ENCODE data around the gene TRAF3IP3. TPM values are rescaled to one million over a fixed set of nuclear protein-coding genes. Genes with fewer than 3 reads are reported as not detected.

Gene TRAF3IP3
- polyA plus RNA-seq, 2 of the 4 experiments (the other 2 are of a cell fraction), result not detected

DNA sequence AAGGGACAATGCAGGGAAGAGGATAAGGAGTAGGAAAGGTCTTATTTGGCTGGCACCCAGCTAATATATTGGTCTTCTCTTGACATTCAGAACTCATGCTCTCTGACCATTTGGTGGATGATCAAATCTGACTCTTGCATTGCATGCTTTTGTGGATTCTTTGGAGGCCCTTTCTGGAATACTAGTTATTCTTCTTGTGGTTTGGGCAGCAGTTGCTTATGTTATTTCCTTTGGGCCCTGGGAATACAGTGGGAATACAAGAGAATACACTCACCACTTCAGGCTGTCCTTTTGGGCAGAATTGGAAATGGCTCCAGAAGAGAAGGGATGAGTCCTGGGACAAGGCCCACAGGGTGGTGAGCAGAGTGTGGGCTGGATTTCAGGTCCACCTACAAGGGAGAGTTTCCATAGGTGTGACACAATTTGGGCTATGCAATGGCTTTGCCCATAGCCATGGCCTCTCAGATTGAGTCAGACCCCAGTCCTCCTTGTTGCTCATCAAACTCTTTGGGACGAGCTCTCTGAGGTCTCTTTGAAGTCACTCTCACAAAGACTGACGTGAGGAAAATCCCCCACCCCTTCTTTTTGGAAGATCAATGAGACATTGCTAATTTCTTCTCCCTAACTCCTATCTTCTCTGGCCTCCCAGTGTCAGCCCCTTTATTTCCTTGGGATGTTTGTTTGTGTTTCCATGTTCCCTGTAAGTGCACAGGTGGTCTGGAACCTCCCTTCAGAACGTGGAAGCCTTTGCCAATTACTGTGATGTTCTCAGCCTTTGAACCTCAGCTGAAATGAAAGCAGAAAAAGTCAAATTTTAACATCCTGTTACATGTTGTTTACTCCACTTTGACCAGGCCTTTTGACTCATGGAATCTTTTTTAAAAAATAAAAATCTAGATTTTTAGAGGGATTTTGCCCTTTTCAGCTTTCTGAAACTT, 31.8 kb upstream of the TRAF3IP3 start:
- WGBS (ENCODE audit: missing lambda C conversion rate), result 16% methylated on average over 3 of the region's 3 CpGs
- CTCF ChIA-PET, result interaction anchor here (0.7 to 2.1 kb wide), 7 partner anchors 10 to 587 kb away, joined by 3 to 9 read pairs (median 3); no protein-coding TSS in a partner anchor
- Histone ChIP-seq H3K9me3 (no peaks in the 10 kb centered on the region), H3K27ac (no peak overlapping the region), H3K4me1 (no peaks in the 10 kb centered on the region), H3K4me3 (no peak overlapping the region), H3K4me2 (no peak overlapping the region)
- POLR2A ChIA-PET, result no interaction called here
- DNase-seq (ENCODE audit: low read depth in 1 of 2, low spot score in 1 of 2), result no peak
- no peak for FAIRE-seq
- TF ChIP-seq ZSCAN20 (CRISPR knock-in tag; IDR thresholded peaks at IDR 0.05), result no peak
- TF ChIP-seq, protein P1, sequence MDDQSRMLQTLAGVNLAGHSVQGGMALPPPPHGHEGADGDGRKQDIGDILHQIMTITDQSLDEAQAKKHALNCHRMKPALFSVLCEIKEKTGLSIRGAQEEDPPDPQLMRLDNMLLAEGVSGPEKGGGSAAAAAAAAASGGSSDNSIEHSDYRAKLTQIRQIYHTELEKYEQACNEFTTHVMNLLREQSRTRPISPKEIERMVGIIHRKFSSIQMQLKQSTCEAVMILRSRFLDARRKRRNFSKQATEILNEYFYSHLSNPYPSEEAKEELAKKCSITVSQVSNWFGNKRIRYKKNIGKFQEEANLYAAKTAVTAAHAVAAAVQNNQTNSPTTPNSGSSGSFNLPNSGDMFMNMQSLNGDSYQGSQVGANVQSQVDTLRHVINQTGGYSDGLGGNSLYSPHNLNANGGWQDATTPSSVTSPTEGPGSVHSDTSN (IDR thresholded peaks at IDR 0.05), result no peak
- no peak for TF ChIP-seq NPAS2 (CRISPR knock-in tag; IDR thresholded peaks at IDR 0.05; ENCODE audit: borderline replicate concordance)
- TF ChIP-seq EHF (CRISPR knock-in tag; IDR thresholded peaks at IDR 0.05), result no peak
- TF ChIP-seq, protein P2, sequence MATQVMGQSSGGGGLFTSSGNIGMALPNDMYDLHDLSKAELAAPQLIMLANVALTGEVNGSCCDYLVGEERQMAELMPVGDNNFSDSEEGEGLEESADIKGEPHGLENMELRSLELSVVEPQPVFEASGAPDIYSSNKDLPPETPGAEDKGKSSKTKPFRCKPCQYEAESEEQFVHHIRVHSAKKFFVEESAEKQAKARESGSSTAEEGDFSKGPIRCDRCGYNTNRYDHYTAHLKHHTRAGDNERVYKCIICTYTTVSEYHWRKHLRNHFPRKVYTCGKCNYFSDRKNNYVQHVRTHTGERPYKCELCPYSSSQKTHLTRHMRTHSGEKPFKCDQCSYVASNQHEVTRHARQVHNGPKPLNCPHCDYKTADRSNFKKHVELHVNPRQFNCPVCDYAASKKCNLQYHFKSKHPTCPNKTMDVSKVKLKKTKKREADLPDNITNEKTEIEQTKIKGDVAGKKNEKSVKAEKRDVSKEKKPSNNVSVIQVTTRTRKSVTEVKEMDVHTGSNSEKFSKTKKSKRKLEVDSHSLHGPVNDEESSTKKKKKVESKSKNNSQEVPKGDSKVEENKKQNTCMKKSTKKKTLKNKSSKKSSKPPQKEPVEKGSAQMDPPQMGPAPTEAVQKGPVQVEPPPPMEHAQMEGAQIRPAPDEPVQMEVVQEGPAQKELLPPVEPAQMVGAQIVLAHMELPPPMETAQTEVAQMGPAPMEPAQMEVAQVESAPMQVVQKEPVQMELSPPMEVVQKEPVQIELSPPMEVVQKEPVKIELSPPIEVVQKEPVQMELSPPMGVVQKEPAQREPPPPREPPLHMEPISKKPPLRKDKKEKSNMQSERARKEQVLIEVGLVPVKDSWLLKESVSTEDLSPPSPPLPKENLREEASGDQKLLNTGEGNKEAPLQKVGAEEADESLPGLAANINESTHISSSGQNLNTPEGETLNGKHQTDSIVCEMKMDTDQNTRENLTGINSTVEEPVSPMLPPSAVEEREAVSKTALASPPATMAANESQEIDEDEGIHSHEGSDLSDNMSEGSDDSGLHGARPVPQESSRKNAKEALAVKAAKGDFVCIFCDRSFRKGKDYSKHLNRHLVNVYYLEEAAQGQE (IDR thresholded peaks at IDR 0.05), result no peak
- no peak for TF ChIP-seq POLR2A (IDR thresholded peaks at IDR 0.05; ENCODE audit: low read length)
- TF ChIP-seq, protein P3, sequence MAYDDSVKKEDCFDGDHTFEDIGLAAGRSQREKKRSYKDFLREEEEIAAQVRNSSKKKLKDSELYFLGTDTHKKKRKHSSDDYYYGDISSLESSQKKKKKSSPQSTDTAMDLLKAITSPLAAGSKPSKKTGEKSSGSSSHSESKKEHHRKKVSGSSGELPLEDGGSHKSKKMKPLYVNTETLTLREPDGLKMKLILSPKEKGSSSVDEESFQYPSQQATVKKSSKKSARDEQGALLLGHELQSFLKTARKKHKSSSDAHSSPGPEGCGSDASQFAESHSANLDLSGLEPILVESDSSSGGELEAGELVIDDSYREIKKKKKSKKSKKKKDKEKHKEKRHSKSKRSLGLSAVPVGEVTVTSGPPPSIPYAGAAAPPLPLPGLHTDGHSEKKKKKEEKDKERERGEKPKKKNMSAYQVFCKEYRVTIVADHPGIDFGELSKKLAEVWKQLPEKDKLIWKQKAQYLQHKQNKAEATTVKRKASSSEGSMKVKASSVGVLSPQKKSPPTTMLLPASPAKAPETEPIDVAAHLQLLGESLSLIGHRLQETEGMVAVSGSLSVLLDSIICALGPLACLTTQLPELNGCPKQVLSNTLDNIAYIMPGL (CRISPR knock-in tag; IDR thresholded peaks at IDR 0.05; ENCODE audit: borderline replicate concordance), result no peak
- TF ChIP-seq MYC (IDR thresholded peaks at IDR 0.05; ENCODE audit: borderline replicate concordance, low read length), result no peak
- TF ChIP-seq EP300 (IDR thresholded peaks at IDR 0.05), result no peak
- TF ChIP-seq RNF2 (IDR thresholded peaks at IDR 0.05; ENCODE audit: borderline replicate concordance, low read depth), result no peak
- no peak for TF ChIP-seq JUNB (IDR thresholded peaks at IDR 0.05)
- ATAC-seq, result no peak

DNA sequence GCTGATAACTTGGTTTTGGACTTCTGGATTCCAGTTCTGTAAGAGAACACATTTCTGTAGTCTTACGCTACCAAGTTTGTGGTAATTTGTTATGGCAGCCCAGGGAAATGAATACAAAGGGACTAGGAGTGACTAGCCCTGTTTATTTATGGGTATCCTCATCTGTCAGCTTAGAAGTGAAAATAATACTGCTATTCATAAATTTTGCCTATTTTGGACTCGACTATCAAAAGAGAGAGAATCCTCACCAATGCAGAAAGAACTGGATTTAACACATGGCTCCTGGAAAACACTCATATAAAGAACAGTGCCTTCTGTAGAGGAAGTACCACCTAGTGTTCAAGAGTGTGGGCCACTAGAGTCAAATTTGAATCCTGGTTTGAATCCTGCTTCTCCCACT, 28.6 kb upstream of the TRAF3IP3 start:
- 18% methylated on average over 2 of the region's 2 CpGs for WGBS (ENCODE audit: missing lambda C conversion rate)
- FAIRE-seq (no peak), ATAC-seq (no peak), DNase-seq (ENCODE audit: low read depth in 1 of 2, low spot score in 1 of 2) (no peak)
- no peak overlapping the region for H3K27ac ChIP-seq
- CTCF ChIA-PET, result interaction anchor here (0.9 to 2.2 kb wide), 4 partner anchors 21 to 143 kb away, joined by 3 to 10 read pairs (median 6); partner anchors contain the start of gene CAMK1G
- H3K4me1 ChIP-seq, result no peaks in the 10 kb centered on the region
- TF ChIP-seq EP300 (IDR thresholded peaks at IDR 0.05) (no peak), CHD2 (IDR thresholded peaks at IDR 0.05; ENCODE audit: low read length, partially characterized antibody) (no peak), TFCP2L1 (CRISPR knock-in tag; IDR thresholded peaks at IDR 0.05) (no peak)
- TF ChIP-seq, protein P4, sequence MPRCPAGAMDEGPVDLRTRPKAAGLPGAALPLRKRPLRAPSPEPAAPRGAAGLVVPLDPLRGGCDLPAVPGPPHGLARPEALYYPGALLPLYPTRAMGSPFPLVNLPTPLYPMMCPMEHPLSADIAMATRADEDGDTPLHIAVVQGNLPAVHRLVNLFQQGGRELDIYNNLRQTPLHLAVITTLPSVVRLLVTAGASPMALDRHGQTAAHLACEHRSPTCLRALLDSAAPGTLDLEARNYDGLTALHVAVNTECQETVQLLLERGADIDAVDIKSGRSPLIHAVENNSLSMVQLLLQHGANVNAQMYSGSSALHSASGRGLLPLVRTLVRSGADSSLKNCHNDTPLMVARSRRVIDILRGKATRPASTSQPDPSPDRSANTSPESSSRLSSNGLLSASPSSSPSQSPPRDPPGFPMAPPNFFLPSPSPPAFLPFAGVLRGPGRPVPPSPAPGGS (IDR thresholded peaks at IDR 0.05), result no peak
- no peak overlapping the region for H3K4me3 ChIP-seq
- no peak overlapping the region for H3K4me2 ChIP-seq
- no peaks in the 10 kb centered on the region for H3K9me3 ChIP-seq
- POLR2A ChIA-PET, result no interaction called here

Measured in A549 (cell line).